Ishikawa (cell line): Measurements from ENCODE around the gene PDZRN3.

ENCODE experiments used
- CEBPB ChIP-seq: IDR thresholded peaks from 2 replicates; pipeline ENCODE4 v1.6.1; 2012
- RAD21 ChIP-seq: IDR thresholded peaks from 2 replicates; pipeline ENCODE4 v1.6.1; 2012; ENCODE audit warnings: low read depth
- TCF12 ChIP-seq: IDR thresholded peaks from 2 replicates; pipeline ENCODE4 v1.6.1; 2012; ENCODE audit warnings: low read depth

DNA sequence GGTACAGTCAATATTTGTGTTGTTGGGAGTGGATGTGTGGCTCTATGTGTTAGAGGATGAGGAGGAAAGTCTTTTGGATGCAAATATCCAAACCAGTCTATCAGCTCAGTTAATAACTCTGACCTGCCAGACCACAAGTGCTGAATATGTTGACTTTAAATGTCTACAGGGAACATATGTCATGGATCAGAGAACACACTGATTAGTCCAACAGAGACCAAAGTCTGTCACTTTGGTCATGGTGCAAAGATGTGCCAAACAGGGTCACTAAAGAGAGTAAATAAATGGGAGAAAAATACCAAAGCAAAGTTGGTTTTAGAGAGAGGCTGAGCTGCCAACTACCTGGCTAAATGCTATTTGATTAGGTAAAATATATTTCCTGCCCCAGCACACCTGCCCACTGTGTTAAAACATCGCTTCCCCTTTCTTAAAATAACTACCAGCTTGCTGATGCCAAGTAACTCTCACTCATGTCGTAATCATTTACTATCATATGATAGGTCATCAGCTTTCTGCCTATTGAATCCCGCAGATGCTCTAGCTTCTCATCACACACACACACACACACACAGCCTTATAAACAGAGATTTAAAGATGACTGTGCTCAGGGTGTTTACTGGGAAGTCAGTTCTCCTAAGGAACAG is 173.3 kb downstream of the PDZRN3 start:
- no peak for TF ChIP-seq TCF12
- TF ChIP-seq RAD21: no peak
- no peak for TF ChIP-seq CEBPB
